Putamen (tissue), 1 donor: ENCODE results near the gene XIST.
"Not testable (repeated sequence)": the region's sequence is repeated elsewhere in the genome, so short reads cannot be mapped to it uniquely, and the experiment has no call there.

Experiments
- DNase-seq: peaks from one replicate; pipeline ENCODE4 v3.0.0-alpha.2; 2016; ENCODE audit warnings: low spot score

Gene XIST

DNA sequence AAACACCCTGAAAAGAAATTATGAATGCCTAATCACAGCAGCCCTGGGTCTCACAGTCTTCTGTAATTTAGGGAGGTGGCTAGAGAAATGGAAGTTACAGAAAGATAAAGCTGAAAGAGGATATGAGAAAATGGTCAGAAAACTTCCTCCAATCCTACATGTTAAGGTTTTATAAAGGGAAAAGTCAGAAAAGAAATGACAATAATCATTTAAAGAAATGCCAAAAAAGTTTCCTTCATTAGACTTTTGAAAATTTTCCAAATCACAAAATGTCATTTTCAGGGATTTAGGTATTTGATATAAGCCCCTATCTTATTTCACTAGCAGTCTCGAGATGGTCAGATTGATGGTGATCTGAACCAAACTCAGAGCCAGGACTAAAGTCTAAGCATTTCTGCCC lies 13.4 kb downstream of the XIST start:
- DNase-seq: no peak

GRCh38 chrX:73838123-73838522 lies 14.4 kb downstream of the XIST start:
- DNase-seq: no peak

GRCh38 chrX:73836956-73837477 lies 15.5 kb downstream of the XIST start:
- no peak for DNase-seq

GRCh38 chrX:73834219-73834618 lies 18.3 kb downstream of the XIST start:
- DNase-seq: no peak

- no peak for DNase-seq
These were observed 20.2 kb downstream of the XIST start for GRCh38 chrX:73832319-73832718.

DNA sequence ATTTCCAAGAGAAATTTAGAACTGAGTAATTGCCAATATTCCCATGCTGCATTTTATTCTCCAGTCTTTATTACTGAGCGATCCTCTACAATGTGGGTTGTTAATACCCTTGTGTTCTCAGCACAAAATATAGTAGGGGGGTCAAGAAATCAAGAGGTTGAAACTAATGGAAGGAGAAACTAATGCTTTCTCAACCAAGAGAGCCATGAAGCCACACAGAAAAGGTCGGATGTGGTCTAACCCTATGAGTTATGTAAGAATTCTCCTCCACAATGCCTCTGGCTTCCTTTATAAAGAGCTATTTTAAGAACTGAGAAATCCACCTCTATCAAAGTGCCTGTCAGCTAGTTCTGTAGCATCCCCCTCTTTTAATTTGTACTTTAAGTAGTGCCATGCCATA lies 21.0 kb downstream of the XIST start:
- no peak for DNase-seq

DNA sequence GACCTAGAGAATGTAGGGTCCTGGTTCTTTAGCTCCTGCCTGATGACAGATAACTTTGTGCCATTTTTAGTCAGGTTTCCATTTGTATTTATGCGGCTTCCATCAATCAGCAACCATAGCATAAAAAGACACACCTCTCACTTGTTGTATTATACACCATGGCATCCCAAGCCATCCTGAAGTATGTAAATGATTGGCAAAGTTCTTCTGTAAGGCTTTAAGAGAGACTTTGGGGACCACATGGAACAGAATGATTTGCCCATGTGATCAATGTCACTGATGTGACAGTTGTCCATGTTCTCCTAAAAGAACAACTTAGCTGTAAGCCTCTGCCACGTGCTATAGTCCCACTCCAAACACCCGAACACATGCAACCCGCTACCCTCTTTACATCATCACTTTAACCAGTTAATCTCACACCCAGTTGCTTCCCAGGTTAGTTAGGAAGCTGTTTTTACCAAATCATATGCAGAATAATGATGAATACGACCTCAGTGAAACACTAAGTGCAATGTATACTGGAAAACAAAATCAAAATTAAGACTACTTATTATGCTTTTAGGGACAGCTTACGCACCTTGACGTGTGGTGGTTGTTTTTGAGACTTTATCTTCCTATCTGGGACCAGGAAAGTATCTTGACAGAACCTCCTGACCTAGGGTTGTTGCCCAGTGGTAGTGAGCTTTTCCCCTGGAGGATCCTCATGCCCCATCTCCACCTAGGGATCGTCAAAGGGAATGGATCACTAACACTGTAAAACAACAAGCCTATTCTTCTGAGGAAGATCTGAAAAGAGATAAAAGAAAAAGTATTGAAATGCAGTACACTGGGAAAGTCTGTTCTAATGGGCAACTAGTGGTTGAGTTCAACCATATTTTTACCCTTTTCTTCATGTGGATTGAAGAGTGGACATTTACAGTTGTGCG lies 21.8 kb downstream of the XIST start:
- DNase-seq: no peak

GRCh38 chrX:73829890-73830466 lies 22.5 kb downstream of the XIST start:
- no peak for DNase-seq

- no peak for DNase-seq
These were observed 24.3 kb downstream of the XIST start for GRCh38 chrX:73828080-73828720.

DNA sequence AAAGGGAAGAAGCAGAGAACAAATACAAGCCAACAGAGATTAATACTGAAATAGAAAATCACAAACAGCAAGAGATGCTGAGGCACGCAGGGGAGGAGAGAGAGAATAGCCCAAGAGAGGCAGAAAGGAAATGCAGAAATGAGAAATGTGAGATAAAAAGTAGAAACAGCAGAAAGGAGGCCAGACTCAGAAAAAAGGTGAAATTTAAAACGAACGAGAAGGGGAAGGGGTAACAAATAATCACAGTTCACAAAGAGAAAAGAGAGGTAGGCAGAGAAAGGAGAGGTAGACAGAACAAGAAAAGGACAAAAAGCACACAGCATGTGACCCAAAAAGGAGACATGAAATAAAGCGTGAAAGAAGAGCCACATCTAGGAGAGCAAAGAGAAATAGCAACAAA lies 25.1 kb downstream of the XIST start:
- DNase-seq: no peak

GRCh38 chrX:73826996-73827395 lies 25.5 kb downstream of the XIST start:
- no peak for DNase-seq

GRCh38 chrX:73825569-73825968 lies 26.9 kb downstream of the XIST start:
- no peak for DNase-seq

DNA sequence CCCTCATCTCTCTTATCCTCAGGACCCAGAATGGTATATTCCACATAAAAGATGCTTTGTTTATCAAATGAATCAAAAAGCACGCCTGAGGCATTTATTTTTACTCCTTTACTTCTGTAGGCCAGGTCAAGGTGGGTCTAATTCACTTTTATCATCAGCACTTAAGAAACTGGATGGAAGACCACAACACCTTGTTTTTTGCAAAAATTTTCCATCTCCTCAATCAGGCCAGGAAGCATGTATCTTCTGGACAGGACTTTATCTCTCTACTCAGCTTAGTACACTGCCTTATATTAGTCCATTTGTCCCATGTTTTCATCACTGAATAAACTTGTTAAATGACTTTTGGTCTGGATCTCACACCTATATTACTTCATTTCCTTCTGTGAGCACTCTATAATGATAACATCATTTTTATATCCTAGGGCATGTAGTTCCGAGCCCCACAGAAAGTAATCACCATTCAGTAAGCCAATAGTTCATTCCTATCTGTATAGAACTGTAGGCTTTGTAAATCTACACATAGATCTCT lies 29.0 kb downstream of the XIST start:
- no peak for DNase-seq

GRCh38 chrX:73822775-73823174 lies 29.7 kb downstream of the XIST start:
- no peak for DNase-seq

GRCh38 chrX:73821921-73822559 lies 30.5 kb downstream of the XIST start:
- DNase-seq: no peak

DNA sequence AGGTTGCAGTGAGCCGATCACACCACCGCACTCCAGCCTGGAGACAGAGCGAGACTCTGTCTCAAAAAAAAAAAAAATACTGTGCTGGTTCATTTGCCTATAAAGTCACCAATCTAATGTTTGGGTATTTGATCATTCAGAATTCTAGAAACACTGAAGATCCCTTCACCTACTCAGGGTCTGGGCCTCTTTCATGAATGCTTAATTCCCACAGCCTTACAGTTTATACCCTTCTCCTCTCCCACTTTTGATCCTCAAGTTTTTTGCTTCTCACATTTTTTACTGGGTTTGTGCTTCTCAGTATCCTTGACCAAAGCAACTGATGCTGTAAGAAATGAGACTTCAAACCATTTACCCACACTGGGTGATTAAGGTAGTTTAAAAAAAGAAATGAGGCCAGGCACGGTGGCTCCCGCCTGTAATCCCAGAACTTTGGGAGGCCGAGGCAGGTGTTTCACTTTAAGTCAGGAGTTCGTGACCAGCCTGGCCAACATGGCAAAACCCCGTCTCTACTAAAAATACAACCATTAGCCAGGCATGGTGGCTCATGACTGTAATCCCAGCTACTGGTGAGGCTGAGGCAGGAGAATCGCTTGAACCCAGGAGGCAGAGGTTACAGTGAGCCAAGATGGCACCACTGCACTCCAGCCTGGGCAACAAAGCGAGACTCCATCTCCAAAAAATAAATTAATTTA lies 32.5 kb downstream of the XIST start:
- DNase-seq: not testable (repeated sequence)

- no peak for DNase-seq
These were observed 34.1 kb downstream of the XIST start for GRCh38 chrX:73818200-73819116.

DNA sequence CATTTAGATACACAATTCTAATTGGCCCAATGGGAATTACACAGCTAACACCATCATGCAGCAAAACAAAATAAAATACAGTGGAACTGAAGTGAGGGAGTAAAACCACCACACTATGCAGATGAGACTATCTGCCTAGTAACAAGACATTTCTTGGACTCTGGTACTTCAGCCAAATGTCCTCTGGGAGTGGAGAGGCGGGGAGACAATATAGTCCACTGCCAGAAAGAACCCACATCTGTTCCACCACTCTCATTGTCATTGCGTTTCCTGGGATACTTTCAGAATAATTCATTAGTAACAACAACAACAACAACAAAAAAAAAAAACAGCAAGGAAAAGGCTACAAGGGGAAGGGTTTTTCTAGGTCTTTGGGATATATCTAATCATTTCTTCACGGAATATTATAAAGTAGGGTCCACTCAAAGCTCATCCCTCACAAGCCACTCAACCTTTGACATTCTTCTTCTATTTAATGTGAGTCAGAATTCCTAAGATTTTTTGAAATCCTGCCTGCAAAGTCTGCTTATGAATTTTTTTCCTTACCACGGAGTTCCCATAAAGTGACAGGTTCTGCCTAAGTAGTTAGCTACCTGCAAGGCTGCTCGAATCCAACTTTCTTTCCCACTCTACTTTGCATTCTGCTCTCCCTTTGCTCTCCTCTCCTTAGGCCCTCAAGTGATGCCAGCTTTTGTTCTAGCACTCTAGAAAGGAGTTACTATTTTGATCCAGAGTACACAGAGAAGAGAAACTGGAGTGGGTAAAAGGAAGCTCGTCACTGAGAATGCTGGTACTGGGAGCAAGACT lies 34.9 kb downstream of the XIST start:
- DNase-seq: no peak

GRCh38 chrX:73812256-73812655 lies 40.3 kb downstream of the XIST start:
- no peak for DNase-seq

- DNase-seq: not testable (repeated sequence)
These were observed 48.4 kb downstream of the XIST start for GRCh38 chrX:73804109-73804508.
